NK-92 (cell line): ENCODE results near the gene LYSET.
A peak's percentile ranks its signal among the peaks of the same experiment; 100 is the strongest.
"Not testable (repeated sequence)": the region's sequence is repeated elsewhere in the genome, so short reads cannot be mapped to it uniquely, and the experiment has no call there.

Experiments used
- DNase-seq: peaks from one replicate; lab custom pipeline; 2025; ENCODE audit not compliant: unreplicated experiment; lab: John Stamatoyannopoulos, UW

LYSET gene

DNA sequence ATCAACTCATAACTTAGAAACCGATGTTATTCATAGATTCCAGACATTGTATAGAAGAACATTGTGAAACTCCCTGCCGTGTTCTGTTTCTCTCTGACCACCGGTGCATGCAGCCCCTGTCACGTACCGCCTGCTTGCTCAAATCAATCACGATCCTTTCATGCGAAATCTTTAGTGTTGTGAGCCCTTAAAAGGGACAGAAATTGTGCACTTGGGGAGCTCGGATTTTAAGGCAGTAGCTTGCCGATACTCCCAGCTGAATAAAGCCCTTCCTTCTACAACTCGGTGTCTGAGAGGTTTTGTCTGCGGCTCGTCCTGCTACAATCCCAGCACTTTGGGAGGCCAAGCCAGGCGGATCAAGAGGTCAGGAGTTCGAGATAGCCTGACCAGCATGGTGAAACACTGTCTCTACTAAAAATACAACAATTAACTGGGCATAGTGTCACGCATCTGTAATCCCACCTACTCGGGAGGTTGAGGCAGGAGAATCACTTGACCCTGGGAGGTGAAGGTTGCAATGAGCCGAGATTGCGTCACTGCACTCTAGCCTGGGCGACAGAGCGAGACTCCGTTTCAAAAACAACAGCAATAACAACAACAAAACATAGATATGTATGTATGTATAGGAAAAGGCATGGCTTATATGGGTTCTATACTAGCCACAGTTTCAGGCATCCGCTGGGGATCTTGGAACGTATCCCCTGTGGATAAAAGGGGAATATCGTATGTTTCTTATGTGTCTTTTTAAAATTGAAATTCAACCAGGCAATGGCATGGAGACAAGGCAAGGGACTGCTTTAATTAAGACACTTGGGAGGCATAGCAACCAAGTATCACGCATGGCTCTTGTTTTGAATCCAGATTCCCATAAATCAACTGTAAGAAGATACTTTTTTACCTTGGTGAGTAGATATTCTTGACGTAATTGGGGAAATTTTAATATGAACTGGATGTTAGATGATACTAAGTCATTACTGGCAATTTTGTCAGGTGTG is 19.5 kb upstream of the LYSET start:
- DNase-seq: not testable (repeated sequence)

DNA sequence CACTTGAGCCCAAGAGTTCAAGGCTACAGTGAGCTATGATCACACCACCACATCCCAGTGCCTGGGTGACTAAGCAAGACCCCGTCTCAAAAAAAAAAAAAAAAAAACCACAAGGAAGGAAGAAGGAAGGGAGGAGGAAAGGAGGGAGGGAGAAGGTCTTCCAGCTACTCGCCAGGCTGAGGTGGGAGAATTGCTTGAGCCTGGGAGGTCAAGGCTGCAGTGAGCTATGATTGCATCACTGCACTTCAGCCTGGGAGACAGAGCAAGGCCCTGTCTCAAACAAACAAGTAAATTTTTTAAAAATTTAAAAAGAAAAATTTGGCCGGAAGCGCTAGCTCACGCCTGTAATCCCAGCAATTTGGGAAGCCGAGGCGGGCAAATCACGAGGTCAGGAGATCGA is 16.5 kb upstream of the LYSET start:
- DNase-seq: not testable (repeated sequence)

DNA sequence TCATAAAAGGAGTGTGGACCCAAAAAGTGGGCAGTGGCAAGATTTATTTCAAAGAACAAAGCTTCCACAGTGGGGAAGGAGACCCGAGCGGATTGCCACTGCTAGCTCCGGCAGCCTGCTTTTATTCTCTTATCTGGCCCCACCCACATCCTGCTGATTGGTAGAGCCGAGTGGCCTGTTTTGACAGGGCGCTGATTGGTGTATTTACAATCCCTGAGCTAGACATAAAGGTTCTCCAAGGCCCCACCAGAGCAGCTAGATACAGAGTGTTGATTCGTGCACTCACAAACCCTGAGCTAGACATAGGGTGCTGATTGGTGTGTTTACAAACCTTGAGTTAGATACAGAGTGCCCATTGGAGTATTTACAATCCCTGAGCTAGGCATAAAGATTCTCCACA is 15.5 kb upstream of the LYSET start:
- DNase-seq: not testable (repeated sequence)

DNA sequence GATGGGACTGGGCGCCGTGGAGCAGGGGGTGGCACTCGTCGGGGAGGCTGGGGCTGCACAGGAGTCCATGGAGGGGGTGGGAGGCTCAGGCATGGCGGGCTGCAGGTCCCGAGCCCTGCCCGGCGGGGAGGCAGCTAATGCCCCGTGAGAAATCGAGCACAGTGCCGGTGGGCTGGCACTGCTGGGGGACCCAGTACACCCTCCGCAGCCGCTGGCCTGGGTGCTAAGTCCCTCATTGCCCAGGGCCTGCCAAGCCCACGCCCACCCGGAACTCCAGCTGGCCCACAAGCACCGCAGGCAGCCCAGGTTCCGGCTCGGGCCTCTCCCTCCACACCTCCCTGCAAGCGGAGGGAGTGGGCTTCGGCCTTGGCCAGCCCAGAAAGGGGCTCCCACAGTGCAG is 15.0 kb upstream of the LYSET start:
- not testable (repeated sequence) for DNase-seq

DNA sequence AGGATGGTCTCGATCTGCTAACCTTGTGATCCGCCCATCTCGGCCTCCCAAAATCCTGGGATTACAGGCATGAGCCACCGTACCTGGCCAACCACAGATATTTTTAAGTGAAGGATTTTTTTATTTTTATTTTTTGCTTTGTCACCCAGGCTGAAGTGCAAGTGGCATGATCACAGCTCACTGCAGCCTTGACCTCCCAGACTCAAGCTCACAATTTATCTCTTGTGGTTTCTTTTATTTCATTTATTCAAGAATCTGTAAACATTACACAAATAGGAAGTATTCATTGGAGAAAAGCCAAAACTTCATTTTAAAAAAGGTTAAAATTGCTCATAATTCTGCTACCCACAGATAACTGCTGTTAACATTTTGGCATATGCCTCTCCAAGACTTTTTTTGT is 13.7 kb upstream of the LYSET start:
- DNase-seq: no peak

DNA sequence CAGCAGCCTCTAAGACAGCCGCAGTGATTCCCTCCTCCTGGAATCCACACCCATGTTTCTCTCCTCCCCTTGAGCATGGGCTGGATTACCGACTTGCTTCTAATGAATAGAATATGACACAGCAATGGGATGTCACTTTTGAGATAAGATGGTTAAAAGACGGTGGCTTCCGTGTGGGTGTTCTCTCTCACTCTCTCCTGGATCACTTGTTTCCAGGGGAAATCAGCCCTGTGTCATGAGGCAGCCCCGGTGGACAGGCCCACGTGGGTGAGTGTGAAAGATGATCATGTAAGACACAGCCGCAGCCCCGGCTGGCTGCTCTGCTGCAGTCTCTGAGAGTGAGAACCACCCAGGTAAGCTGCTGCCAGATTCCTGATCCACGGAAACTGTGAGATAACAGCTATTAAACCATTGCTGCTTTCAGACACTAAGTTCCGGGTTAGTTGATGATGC is 11.1 kb upstream of the LYSET start:
- DNase-seq: no peak

DNA sequence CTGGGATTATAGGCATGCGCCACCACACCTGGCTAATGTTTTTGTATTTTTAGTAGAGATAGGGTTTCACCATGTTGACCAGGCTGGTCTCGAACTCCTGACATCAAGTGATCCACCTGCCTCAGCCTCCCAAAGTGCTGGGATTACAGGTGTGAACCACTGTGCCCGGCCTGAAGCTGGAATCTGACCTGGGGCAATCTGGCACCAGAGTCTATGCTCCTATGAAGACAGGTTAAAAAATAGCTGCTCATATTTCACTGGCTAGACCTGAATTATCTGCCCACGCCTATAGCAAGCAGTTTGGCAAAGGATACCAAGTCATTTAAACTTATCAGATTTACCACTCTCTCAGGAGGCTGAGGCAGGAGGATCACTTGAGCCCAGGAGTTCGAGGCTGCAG is 10.4 kb upstream of the LYSET start:
- DNase-seq: not testable (repeated sequence)

DNA sequence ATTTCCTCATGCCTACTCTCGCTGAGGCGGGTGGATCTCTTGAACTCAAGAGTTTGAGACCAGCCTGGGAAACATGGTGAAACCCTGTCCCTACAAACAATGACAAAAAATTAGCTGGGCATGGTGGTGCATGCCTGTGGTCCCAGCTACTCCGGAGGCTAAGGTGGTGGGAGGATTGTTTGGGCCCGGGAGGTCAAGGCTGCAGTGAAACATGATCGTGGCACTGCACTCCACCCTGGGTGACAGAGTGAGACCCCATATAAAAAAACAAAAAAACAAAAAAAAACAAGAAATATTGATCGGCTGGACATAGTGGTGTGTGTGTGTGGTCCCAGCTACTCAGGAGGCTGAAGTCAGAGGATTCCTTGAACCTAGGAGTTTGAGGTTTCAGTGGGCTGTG is 9.6 kb upstream of the LYSET start:
- no peak for DNase-seq

DNA sequence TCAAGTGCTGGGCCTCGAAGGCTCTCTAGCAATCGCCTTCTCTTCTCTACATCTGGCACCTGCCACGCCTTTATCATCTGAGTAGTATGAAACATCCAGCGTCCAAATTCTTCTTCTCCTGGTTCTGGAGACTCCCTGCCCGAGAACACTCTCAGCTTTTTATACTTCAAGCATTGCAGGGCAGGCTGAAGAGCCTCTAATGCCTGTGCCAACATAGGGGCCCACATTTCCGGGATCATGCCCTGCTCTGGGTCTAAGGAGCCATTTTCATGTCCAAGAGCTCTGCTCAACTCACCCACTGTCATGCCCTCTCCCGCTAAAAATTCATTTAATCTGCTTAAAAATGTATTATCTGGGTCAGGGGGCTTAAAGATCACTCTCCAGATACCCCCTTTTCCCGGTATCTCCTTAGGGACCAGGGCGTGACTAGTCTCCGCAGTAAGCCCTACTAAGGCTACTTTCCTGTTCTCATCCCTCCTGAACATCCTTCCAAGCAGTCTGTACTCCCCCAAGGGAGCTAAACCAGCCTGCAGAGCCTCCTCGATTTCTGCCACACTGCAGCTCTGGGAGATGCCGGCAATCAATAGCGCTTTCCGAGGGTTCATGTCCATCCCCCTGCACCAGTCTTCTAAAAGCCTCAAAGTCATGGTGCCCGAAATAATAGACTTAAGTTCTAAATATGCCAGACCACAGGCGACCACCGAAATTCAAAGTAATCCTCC is 1.4 kb upstream of the LYSET start:
- DNase-seq: no peak

DNA sequence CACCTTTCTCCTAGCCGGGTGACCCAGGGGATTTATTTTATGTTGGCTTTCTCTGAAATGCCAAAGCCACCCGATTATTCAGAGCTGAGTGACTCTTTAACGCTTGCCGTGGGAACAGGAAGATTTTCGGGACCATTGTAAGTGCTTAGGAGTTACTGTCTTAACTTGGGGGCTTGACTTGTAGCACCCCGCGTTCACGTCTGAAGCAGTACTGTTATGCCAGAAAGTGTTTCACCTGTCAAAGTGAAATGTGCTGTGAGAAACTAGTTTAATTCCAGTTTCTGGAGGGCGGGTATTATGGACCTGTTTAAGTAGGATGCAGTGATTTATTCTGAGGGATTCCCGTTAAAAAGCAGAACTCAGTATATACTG is 218 bp downstream of the LYSET start:
- no peak for DNase-seq

DNA sequence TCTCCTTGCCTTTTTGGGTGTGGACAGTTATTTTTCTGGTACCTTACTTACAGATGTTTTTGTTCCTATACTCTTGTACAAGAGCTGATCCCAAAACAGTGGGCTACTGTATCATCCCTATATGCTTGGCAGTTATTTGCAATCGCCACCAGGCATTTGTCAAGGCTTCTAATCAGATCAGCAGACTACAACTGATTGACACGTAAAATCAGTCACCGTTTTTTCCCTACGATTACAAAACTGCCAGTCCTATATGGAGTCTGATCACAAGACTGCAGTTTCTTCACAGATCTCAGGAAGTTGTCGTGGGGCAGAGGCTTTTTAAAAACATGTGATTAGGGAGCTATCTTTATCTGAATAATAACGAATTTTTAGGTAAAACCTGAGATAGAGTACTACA is 1.3 kb downstream of the LYSET start:
- no peak for DNase-seq

DNA sequence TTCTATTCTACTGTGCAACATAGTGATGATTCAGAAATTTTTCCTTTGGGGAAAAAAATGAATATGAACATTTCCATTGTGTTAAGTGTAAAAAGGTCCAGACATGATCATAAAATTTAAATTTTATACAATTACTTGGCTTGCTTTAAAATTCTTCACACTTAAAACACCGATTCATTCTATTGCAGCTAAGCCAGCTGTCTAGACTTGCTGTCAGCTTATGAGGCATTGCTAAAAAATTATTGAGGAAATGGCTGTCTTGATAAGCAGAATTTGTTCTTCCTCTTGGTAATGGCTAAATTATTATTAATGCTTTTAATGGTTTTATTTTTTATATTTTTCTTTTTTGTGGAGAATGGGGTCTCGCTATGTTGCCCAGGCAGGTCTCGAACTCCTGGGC is 1.8 kb downstream of the LYSET start:
- DNase-seq: no peak

DNA sequence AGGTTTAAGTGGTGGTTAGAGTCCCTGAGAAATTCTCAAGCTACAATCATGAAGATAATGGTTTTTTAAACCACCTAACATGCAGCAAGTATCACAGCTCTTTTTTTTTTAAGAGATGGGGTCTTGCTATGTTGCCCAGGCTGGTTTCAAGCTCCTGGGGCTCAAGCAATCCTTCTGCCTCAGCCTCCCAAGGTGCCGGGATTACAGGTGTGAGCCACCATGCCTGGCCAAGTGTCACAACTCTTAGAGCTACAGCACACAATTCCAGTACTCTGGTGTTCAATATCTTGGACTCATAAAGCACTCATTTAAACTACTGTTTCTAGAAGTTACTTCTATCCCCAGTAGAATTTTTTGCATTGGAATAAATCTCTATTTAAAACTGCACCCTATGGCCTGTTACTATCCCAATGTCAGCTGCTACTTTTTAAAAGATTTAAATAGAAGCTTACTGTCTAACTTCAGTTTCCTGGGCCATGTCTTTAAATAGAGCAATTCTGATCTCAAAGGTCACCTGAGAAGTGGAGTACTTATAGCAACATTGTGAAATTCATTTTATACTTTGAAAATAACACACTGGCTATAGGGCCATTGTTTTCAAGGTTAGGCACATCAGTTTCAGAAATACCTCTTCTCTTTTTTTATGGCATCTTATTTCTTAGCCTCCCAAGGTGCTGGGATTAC is 10.3 kb downstream of the LYSET start:
- DNase-seq: no peak

DNA sequence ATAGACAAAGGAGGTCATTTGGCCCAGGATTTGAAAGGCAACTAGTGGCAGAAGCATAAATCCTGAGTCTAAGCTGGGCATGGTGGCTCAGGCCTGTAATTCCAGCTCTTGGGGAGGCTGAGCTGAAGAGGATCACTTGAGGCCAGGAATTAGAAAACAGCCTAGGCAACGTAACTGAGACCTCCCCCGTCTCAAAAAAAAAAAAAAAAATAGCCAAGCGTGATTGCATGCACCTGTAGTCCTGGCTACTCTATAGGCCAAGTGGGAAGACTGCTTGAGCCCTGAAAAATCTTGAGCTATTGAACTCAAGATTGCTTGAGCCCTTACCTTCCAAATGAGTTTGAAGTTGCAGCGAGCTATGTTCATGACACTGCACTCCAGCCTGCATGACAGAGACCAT is 13.9 kb downstream of the LYSET start:
- DNase-seq: no peak

DNA sequence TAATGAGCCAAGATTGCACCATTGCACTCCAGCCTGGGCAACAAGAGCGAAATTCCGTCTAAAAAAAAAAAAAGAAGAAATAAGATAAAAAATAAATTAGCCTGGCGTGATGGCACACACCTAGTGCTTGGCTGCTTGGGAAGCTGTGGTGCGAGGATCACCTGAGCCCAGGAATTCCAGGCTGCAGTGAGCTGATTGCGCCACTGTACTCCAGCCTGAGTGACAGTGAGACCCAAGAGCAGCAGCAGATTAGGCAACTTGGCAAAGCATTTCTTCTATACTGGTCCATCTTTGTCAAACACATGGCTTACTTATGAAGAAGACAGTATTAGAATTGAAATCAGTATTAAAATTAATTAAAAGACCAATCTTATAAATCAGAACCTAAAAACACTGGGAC is 15.4 kb downstream of the LYSET start:
- no peak for DNase-seq

DNA sequence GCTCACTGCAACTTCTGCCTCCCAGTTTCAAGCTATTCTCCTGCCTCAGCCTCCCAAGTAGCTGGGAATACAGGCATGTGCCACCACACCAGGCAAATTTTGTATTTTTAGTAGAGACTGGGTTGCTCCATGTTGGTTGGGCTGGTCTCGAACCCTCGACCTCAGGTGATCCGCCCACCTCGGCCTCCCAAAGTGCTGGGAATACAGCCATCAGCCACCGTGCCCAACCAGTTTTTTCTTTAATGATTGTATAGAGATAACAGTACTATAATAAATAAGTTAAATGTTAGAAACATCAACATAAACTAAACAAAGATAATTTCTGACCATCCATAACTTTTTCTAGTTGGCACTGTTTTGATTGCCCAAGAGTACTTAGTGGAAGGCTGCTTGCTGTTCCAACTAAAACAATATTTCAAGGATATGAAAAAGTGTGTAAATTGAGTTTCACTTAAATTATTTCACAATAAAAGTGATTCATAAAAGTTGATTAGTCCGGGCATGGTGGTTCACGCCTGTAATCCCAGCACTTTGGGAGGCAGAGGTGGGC is 16.1 kb downstream of the LYSET start:
- no peak for DNase-seq

DNA sequence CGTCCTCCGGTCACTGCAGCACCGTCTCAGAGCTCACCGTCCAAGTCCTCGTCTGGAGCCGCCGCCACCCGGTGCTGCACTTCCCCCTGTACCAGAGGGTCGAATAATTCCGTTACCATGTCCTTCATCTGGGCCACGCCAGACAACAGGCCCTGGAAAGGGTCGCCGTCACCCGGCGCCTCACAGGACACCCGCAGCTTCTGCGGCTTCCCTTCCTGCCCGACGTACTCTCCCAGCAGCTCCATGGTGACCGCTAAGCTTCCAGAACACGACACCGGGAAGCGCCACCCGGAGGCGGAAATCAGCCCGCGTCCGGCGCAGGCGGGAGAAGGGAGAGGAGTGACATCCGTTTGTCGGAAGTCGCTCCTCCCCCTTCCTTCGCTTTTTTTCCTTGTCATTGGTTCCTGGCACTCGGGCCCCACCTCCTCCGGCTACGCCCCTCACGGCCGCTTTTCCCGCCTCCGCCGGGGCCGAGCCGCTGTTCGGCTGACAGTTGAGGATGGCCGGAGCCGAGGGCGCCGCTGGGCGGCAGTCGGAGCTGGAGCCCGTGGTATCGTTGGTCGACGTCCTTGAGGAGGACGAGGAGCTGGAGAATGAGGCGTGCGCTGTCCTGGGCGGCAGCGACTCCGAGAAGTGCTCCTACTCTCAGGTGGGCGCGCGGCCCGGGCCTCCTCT is 21.8 kb downstream of the LYSET start, which contains the start of the genes GON7 and UBR7:
TSS of gene GON7 (minus strand) at position 273 of the 675 bp plus-strand sequence. CDS start at position 245, 28 bp downstream.
TSS of gene UBR7 (plus strand) at position 464 of the 675 bp plus-strand sequence. CDS start at position 500, 36 bp downstream.
- peak; percentile 32 for DNase-seq

DNA sequence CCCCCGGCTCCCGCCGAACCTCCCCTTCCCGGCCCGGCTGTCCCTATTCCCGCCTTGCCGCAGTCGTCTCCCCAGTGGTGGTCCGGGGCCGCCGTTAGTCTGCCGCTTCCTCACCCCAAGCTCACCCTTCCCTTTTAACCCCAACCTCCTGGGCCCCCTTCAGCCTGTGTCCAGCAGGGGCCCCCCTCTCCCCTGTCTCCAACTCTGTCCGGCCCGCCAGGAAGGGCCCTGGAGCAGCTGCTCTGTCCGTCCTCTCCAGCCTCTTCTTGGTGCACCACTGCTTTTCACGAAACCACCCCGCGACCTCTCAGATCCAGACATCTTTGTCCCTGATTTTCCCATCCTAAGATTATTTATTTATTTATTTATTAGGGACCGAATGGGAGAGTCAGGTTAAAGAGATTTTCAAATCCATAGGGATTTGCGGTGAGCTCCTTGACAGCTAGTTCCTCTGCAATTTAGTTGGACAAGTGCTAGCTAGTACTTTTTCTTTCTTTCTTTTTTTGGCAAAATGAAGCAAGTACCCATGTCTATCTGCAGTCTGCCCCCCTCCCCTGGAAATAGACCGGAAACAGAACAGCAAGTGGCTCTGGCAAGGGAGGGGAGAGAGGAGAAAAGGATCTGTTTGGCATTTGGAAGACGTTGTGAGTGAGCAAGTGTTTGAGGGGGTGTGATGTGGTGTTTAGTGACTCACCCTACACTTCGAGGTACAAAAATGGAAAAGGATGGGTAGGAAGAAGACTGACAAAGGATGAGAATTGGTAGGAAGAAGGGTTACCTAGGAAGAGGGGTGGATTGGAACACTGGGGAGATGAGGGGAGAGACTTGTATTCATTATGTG is 22.6 kb downstream of the LYSET start:
- no peak for DNase-seq

DNA sequence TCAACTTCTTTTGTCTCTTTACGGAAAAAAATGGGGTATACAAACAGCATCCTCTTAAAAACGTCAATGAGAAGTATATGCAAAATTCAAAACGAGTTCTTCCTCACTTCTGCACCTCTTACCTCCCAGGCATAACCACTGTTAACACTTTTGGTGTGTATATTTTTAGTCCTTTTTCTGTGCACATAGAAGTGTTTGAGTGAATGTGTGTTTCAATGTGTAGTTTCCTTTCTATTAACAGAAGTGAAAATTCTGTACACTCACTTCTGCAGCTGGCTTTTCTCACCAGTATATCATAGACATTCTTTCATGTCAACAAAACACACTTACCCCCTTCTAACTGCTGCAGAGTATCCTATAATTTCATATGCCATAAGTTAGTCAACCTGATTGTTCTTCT is 27.3 kb downstream of the LYSET start:
- no peak for DNase-seq

DNA sequence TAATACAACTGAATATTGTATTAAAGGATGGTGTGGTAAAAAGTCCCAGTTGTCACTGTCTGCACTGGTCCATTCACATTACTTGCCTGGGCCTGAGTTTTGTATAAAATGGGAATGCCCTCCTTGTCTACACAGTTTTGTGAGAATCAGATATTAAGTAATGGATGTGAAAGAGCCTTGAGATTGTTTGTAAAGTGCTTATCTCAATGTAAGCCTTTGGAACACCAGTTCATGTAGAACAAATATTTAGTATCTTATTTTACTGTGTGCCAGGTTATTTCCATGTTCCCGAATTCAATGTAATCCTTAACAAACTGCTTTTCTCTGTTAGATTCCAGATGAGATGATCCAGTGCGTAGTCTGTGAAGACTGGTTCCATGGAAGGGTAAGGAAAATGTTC is 29.5 kb downstream of the LYSET start:
- no peak for DNase-seq
